Neural progenitor cell (in vitro differentiated cells): ENCODE results near the gene GPLD1. TPM values are rescaled to one million over a fixed set of nuclear protein-coding genes. Genes with fewer than 3 reads are reported as not detected.

Experiments used
- DNase-seq: peaks from one replicate; pipeline ENCODE4 v3.0.0-alpha.2; 2016; ENCODE audit warnings: low spot score
- H2AFZ ChIP-seq: fragments of 200-600 bp; sonication (generic); replicated peaks from 2 replicates; pipeline ENCODE4 v1.6.1; 2016; ENCODE audit warnings: antibody characterized with exemption
- H3F3A ChIP-seq: fragments of 200-600 bp; sonication (generic); 2 replicates; pipeline ENCODE4 v1.6.1; 2016; ENCODE audit warnings: antibody characterized with exemption, low read depth
- H3K27ac ChIP-seq: fragments of 200-600 bp; sonication (generic); 2 replicates; pipeline ENCODE4 v1.5.1; 2016; ENCODE audit warnings: mild to moderate bottlenecking
- H3K27me3 ChIP-seq: fragments of 200-600 bp; sonication (generic); 2 replicates; pipeline ENCODE4 v1.6.1; 2016; ENCODE audit warnings: mild to moderate bottlenecking, moderate library complexity
- H3K36me3 ChIP-seq: fragments of 200-600 bp; sonication (generic); 2 replicates; pipeline ENCODE4 v1.5.1; 2016
- H3K4me1 ChIP-seq: fragments of 200-600 bp; sonication (generic); 2 replicates; pipeline ENCODE4 v1.6.1; 2016; ENCODE audit warnings: mixed run types
- H3K4me2 ChIP-seq: fragments of 200-600 bp; sonication (generic); 2 replicates; pipeline ENCODE4 v1.6.1; 2016
- H3K4me3 ChIP-seq: fragments of 200-600 bp; sonication (generic); 2 replicates; pipeline ENCODE4 v1.5.1; 2016
- H3K79me2 ChIP-seq: fragments of 200-600 bp; sonication (generic); 2 replicates; pipeline ENCODE4 v1.6.1; 2016; ENCODE audit warnings: low read depth
- H3K9ac ChIP-seq: fragments of 200-600 bp; sonication (generic); 2 replicates; pipeline ENCODE4 v1.6.1; 2016
- H3K9me3 ChIP-seq: fragments of 200-600 bp; sonication (generic); 2 replicates; pipeline ENCODE4 v1.5.1; 2016; ENCODE audit warnings: low read depth
- H4K20me1 ChIP-seq: fragments of 200-600 bp; sonication (generic); 2 replicates; pipeline ENCODE4 v1.6.1; 2016; ENCODE audit warnings: low read depth
- H3K27ac Mint-ChIP-seq: 3 replicates; pipeline ENCODE4 v1.8.0; 2021; ENCODE audit warnings: mixed read lengths
- H3K27me3 Mint-ChIP-seq: 2 replicates; pipeline ENCODE4 v1.8.0; 2022; ENCODE audit warnings: low read depth, mild to moderate bottlenecking, inconsistent platforms, moderate library complexity, mixed read lengths; ENCODE audit not compliant: insufficient read depth
- H3K36me3 Mint-ChIP-seq: 3 replicates; pipeline ENCODE4 v1.8.0; 2021; ENCODE audit warnings: mixed read lengths
- H3K4me1 Mint-ChIP-seq: 3 replicates; pipeline ENCODE4 v1.8.0; 2021; ENCODE audit warnings: mixed read lengths
- H3K4me3 Mint-ChIP-seq: 3 replicates; pipeline ENCODE4 v1.8.0; 2021; ENCODE audit warnings: mild to moderate bottlenecking, moderate library complexity, mixed read lengths
- H3K9me3 Mint-ChIP-seq: 3 replicates; pipeline ENCODE4 v1.8.0; 2020; ENCODE audit warnings: mixed read lengths
- EZH2 ChIP-seq: fragments of 200-600 bp; sonication (generic); IDR thresholded peaks from 2 replicates; pipeline ENCODE4 v1.6.1; 2017; ENCODE audit warnings: antibody characterized with exemption, mild to moderate bottlenecking, moderate library complexity
- EZH2phosphoT487 ChIP-seq: fragments of 200-600 bp; sonication (generic); IDR thresholded peaks from 2 replicates; pipeline ENCODE4 v1.6.1; 2017; ENCODE audit warnings: antibody characterized with exemption
- total RNA-seq: library from RNA; depleted of rRNA; stranded (reverse); fragments of >200 nt; gene quantifications from 2 replicates; pipeline ENCODE4 v1.2.3, GENCODE V29; 2015; ENCODE audit warnings: low replicate concordance
- TF ChIP-seq, protein P1 (sequence below): fragments of 200-600 bp; sonication (generic); IDR thresholded peaks from 2 replicates; pipeline ENCODE4 v1.5.1; 2017; ENCODE audit warnings: antibody characterized with exemption, mild to moderate bottlenecking

GPLD1 gene
- total RNA-seq, 1 donor from 2014 or later = 8.3 TPM

DNA sequence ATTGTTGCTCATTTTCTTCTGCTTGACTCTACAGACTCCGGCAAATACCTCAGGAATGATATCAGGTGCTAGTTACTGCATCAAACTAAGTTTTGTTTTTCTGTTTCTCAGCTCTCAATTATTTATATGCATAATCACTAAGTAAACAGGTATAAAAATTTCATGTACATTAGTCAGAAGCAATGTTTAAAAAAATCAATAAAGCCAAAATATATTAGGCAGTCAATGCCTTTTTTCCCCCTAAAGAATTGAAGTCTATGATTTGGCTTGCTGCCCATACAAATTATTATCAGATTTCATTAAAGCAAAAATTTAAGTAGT is 107.2 kb downstream of the GPLD1 start:
- Histone ChIP-seq H3K9ac (no peak overlapping the region), H3K27me3 (no peaks in the 10 kb centered on the region), H4K20me1 (no peaks in the 10 kb centered on the region), H3K79me2 (no peaks in the 10 kb centered on the region), H3K36me3 (no peaks in the 10 kb centered on the region), H3F3A (no peaks in the 10 kb centered on the region), H3K4me1 (no peaks in the 10 kb centered on the region), H3K9me3 (no peaks in the 10 kb centered on the region), H3K4me3 (no peak overlapping the region), H3K4me2 (no peak overlapping the region), H3K27ac (no peak overlapping the region), H2AFZ (no peak overlapping the region)
- peaks cover 4% of the 10 kb centered on the region for H3K9me3 Mint-ChIP-seq
- peaks cover 5% of the 10 kb centered on the region for H3K27me3 Mint-ChIP-seq
- no peaks in the 10 kb centered on the region for H3K4me1 Mint-ChIP-seq
- no peak for DNase-seq
- no peak overlapping the region for H3K4me3 Mint-ChIP-seq
- TF ChIP-seq, protein P1, sequence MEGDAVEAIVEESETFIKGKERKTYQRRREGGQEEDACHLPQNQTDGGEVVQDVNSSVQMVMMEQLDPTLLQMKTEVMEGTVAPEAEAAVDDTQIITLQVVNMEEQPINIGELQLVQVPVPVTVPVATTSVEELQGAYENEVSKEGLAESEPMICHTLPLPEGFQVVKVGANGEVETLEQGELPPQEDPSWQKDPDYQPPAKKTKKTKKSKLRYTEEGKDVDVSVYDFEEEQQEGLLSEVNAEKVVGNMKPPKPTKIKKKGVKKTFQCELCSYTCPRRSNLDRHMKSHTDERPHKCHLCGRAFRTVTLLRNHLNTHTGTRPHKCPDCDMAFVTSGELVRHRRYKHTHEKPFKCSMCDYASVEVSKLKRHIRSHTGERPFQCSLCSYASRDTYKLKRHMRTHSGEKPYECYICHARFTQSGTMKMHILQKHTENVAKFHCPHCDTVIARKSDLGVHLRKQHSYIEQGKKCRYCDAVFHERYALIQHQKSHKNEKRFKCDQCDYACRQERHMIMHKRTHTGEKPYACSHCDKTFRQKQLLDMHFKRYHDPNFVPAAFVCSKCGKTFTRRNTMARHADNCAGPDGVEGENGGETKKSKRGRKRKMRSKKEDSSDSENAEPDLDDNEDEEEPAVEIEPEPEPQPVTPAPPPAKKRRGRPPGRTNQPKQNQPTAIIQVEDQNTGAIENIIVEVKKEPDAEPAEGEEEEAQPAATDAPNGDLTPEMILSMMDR = no peak
- TF ChIP-seq EZH2phosphoT487 = no peak
- TF ChIP-seq EZH2 = no peak
- H3K36me3 Mint-ChIP-seq = no peaks in the 10 kb centered on the region
- H3K27ac Mint-ChIP-seq = no peak overlapping the region

DNA sequence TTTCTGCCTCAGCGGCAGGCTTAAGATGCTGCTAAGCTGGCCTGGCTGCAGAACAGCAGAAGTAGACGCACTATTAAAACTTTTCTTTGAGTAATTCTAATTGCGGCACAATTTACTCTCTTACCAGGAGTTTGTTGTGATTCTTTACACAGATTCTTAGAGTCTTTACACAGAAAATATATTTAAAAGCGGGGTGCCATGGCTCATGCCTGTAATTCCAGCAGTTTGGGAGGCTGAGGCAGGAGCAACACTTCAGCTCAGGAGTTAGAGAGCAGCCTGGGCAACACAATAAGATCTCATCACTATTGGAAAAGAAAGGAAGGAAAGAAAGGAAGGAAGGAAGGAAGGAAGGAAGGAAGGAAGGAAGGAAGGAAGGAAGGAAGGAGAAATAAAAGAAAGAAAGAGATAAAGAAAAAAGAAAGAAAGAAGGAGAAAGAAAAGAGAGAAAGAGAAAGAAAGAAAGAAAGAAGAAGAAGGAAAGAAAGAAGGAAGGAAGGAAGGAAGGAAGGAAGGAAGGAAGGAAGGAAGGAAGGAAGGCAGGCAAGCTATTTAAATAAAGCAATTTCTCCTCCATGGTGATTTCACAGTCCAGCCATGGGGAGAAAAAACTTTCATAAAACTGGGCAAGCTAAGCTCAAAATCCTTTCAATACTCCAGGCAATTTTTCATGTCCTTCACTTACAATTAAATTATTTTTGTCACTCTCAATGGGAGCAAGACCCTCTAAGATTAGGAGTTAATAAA is 107.7 kb downstream of the GPLD1 start:
- no peaks in the 10 kb centered on the region for H3K4me1 Mint-ChIP-seq
- no peaks in the 10 kb centered on the region for H3F3A ChIP-seq
- H2AFZ ChIP-seq = no peak overlapping the region
- peaks cover 5% of the 10 kb centered on the region for H3K4me1 ChIP-seq
- H3K27me3 ChIP-seq = no peaks in the 10 kb centered on the region
- no peak overlapping the region for H3K27ac ChIP-seq
- H3K4me2 ChIP-seq = no peak overlapping the region
- no peaks in the 10 kb centered on the region for H3K36me3 Mint-ChIP-seq
- no peak overlapping the region for H3K4me3 ChIP-seq
- no peaks in the 10 kb centered on the region for H4K20me1 ChIP-seq
- no peak overlapping the region for H3K27ac Mint-ChIP-seq
- peaks cover 5% of the 10 kb centered on the region for H3K27me3 Mint-ChIP-seq
- no peaks in the 10 kb centered on the region for H3K36me3 ChIP-seq
- H3K9ac ChIP-seq = no peak overlapping the region
- no peak overlapping the region for H3K4me3 Mint-ChIP-seq
- no peaks in the 10 kb centered on the region for H3K79me2 ChIP-seq
- no peaks in the 10 kb centered on the region for H3K9me3 ChIP-seq
- TF ChIP-seq EZH2 (no peak), EZH2phosphoT487 (no peak)
- TF ChIP-seq, protein P1 = no peak
- H3K9me3 Mint-ChIP-seq = peaks cover 4% of the 10 kb centered on the region
- no peak for DNase-seq

DNA sequence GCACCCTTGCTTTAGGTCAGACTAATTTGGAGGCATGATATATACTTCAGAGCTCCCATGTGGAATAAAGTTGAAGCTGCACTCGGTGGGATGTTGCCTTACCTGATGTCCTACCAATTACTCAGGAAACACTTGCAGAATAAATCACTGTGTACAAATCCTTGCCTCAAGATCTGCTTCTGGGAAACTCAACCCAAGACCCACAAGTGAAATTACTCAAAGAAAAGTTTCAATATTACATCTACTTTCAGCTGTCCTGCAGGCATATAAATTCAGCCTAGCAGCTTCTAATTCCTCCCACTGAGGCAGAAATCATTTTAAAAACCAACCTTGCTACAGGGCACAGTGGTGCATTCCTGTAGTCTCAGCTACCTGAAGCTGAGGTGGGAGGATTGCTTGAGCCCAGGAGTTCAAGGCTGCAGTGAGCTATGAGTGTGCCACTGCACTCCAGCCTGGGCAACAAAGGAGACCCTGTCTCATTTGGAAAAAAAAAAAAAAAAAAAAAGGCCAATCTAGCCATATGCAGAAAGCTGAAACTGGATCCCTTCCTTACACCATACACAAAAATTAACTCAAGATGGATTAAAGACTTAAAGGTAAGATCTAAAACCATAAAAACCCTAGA is 110.8 kb downstream of the GPLD1 start:
- Histone ChIP-seq H3K9me3 (no peaks in the 10 kb centered on the region), H3K4me3 (no peak overlapping the region), H3K27ac (no peak overlapping the region), H3K79me2 (no peaks in the 10 kb centered on the region), H3F3A (no peaks in the 10 kb centered on the region), H2AFZ (no peak overlapping the region), H3K27me3 (no peaks in the 10 kb centered on the region), H3K9ac (no peak overlapping the region), H3K4me1 (peaks cover 8% of the 10 kb centered on the region), H3K36me3 (no peaks in the 10 kb centered on the region), H3K4me2 (no peak overlapping the region), H4K20me1 (no peaks in the 10 kb centered on the region)
- Mint-ChIP-seq H3K27ac (no peak overlapping the region), H3K4me3 (no peak overlapping the region), H3K9me3 (peaks cover 2% of the 10 kb centered on the region), H3K36me3 (no peaks in the 10 kb centered on the region), H3K27me3 (peaks cover 5% of the 10 kb centered on the region), H3K4me1 (no peaks in the 10 kb centered on the region)
- no peak for DNase-seq
- TF ChIP-seq, protein P1 = no peak
- TF ChIP-seq EZH2phosphoT487 (no peak), EZH2 (no peak)

Other genes starting within 250 kb of the GPLD1 start
- not detected in 2 replicates for gene DCDC2, start 131.5 kb downstream of the GPLD1 start, total RNA-seq
- gene MRS2, start 86.6 kb downstream of the GPLD1 start, total RNA-seq = 22.9 and 32.3 TPM in 2 replicates
- 3.5 and 10.8 TPM in 2 replicates for gene ALDH5A1, start 5.4 kb upstream of the GPLD1 start, total RNA-seq
- gene KIAA0319, start 156.6 kb upstream of the GPLD1 start, total RNA-seq = 0.12 and 0.34 TPM in 2 replicates
- 31.8 and 49.9 TPM in 2 replicates for gene TDP2, start 177.3 kb upstream of the GPLD1 start, total RNA-seq
- gene ACOT13, start 177.5 kb upstream of the GPLD1 start, total RNA-seq = 9.6 and 12.0 TPM in 2 replicates
- gene C6orf62, start 229.6 kb upstream of the GPLD1 start, total RNA-seq = 71.5 and 82.3 TPM in 2 replicates